Ishikawa (cell line): Measurements from ENCODE around the gene CES2.

Source experiments
- CEBPB ChIP-seq: IDR thresholded peaks from 2 replicates; pipeline ENCODE4 v1.6.1; 2012
- CREB1 ChIP-seq: IDR thresholded peaks from 2 replicates; pipeline ENCODE4 v1.6.1; 2012; ENCODE audit warnings: low read depth
- EGR1 ChIP-seq: IDR thresholded peaks from 2 replicates; pipeline ENCODE4 v1.6.1; 2012
- EP300 ChIP-seq: IDR thresholded peaks from 2 replicates; pipeline ENCODE4 v1.6.1; 2012; ENCODE audit warnings: borderline replicate concordance
- FOXM1 ChIP-seq: IDR thresholded peaks from 2 replicates; pipeline ENCODE4 v1.6.1; 2012; ENCODE audit warnings: low read depth, borderline replicate concordance
- MAX ChIP-seq: IDR thresholded peaks from 2 replicates; pipeline ENCODE4 v1.6.1; 2012
- NFIC ChIP-seq: IDR thresholded peaks from 2 replicates; pipeline ENCODE4 v1.6.1; 2012
- RAD21 ChIP-seq: IDR thresholded peaks from 2 replicates; pipeline ENCODE4 v1.6.1; 2012; ENCODE audit warnings: low read depth
- REST ChIP-seq: IDR thresholded peaks from 2 replicates; pipeline ENCODE4 v1.6.1; 2012; ENCODE audit warnings: low read depth, mild to moderate bottlenecking
- TAF1 ChIP-seq: IDR thresholded peaks from 2 replicates; pipeline ENCODE4 v1.6.1; 2012; ENCODE audit warnings: low read depth, mild to moderate bottlenecking
- TCF12 ChIP-seq: IDR thresholded peaks from 2 replicates; pipeline ENCODE4 v1.6.1; 2012; ENCODE audit warnings: low read depth
- TEAD4 ChIP-seq: IDR thresholded peaks from 2 replicates; pipeline ENCODE4 v1.6.1; 2012
- USF1 ChIP-seq: IDR thresholded peaks from 2 replicates; pipeline ENCODE4 v1.6.1; 2012
- YY1 ChIP-seq: IDR thresholded peaks from 2 replicates; pipeline ENCODE4 v1.6.1; 2012; ENCODE audit warnings: low read depth
- ZBTB7A ChIP-seq: IDR thresholded peaks from 2 replicates; pipeline ENCODE4 v1.6.1; 2012; ENCODE audit warnings: low read depth

The CES2 gene

DNA sequence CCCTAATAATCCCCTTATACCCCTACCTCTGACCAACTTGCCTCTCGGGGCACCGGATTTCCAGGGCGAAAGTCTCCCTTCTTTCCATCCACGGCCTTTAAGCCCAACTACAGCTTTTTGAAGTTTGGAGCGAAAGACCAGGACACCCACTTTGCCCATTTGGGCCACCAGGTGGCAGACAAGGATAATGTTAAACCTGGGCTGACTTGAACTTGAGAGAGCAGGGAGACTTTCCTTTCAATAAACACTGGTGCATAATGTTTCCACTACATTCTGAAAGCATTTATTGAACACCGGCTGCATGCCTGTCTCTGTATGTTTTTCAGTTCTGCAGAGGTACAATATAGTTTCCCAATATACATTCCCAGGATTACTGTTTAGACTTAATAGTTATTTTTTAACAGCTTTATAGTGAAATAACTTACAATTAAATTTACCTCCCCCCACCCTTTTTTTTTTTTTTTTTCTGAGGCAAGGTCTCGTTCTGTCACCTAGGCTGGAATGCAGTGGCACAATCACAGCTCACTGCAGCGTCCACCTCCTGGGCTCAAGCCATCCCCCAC is 18.9 kb downstream of the CES2 start:
- TF ChIP-seq RAD21 (peak; percentile 90), CEBPB (no peak)

DNA sequence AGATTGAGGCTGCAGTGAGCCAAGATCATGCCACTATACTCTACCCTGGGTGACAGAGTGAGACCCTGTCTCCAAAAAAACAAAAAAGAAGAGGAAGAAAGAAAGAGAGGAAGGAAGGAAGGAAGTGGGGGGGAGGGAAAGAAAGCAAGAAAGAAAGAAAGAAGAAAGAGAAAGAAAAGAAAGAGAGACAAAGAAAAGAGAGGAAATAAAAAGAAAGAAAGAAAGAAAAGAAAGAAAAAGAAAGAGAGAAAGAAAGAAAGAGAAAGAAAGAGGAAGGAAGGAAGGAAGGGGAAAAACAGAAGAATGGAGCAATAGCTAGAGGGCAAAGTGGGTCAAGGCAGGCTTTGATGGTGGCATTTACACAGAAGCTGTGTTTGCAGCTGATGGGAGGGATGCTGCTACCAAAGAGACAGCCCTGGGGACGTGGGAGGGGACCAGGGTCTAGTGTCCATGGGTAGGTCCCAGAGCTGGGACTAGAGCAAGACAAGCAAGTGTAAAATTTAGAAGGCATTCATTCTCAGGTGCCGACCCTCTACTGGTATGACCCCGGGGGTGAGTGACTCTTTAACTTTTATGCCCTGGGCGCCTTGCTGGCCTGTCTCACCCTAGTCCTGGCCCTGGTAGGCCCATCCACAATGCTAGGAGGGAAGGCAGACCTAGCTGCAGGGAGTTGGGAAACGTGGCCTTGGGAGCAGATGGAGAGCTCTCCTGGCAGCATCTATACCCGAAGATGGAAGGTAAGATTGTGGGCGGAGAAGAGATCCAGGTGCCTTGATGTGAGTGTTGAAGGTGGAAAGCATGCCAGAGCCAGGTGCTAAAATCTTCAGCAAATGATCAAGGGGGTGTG is 23.8 kb downstream of the CES2 start:
- TF ChIP-seq TEAD4 (no peak), ZBTB7A (no peak), RAD21 (no peak), NFIC (no peak), USF1 (no peak), TCF12 (no peak), YY1 (no peak), TAF1 (no peak), CREB1 (no peak), EP300 (no peak), REST (no peak), CEBPB (no peak), EGR1 (no peak), FOXM1 (no peak), MAX (no peak)

DNA sequence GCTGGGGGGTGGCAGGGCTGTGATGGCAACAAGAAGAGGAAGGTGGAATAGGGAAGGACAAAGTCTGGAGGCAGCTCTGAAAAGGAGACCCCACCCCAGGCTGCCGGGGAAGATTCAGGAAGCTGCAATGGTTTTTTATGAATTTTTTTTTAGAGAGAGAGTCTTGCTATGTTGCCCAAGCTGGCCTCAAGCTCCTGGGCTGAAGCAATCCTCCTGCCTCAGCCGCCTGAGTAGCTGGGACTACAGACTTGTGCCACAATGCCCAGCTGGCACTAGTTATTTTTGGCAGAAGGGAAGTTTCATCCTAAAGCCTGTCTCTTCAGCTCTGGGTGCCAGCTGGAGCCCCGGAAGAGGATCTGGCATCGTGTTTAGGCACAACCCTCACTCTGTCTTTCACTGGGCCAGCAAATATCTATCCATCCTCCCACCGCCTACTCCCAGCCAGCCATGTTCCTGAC is 24.4 kb downstream of the CES2 start:
- TF ChIP-seq RAD21 (no peak), CEBPB (no peak), EP300 (no peak), TEAD4 (no peak), TAF1 (no peak), USF1 (no peak), NFIC (no peak), ZBTB7A (no peak), YY1 (no peak), REST (no peak)

GRCh38 chr16:66960270-66960669 is 25.0 kb downstream of the CES2 start:
- no peak for TF ChIP-seq EP300
- TF ChIP-seq FOXM1, result no peak
- TF ChIP-seq CEBPB, result no peak
- no peak for TF ChIP-seq NFIC
- TF ChIP-seq MAX, result no peak
- no peak for TF ChIP-seq ZBTB7A
- no peak for TF ChIP-seq EGR1
- TF ChIP-seq RAD21, result no peak
- no peak for TF ChIP-seq YY1
- no peak for TF ChIP-seq TCF12
- no peak for TF ChIP-seq TAF1
- TF ChIP-seq USF1, result no peak
- no peak for TF ChIP-seq CREB1
- no peak for TF ChIP-seq REST
